ENCODE measurements around the gene GLUD1.
A peak's percentile ranks its signal among the peaks of the same experiment; 100 is the strongest.
"Not testable (repeated sequence)": the region's sequence is repeated elsewhere in the genome, so short reads cannot be mapped to it uniquely, and the experiment has no call there.

Gene GLUD1

DNA sequence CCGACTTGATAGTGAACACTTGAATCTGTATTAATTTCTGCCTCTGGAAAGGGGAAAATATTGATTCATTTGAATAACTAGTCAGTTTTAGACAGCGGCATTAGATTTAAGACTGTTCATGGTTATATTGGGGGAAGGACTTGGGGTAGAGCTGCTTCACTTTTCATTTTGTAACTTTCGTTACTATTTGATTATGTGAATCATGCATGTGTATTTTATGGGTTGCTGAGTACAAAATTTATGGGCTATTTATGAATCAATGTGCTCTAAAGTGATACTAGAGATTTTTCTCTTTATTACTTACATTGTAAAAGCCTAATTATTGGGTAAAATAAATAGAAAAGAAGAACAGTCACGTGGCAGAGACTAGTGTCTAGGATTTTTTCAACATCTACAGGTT, 4.9 kb downstream of the GLUD1 start:
- no peak for DNase-seq

DNA sequence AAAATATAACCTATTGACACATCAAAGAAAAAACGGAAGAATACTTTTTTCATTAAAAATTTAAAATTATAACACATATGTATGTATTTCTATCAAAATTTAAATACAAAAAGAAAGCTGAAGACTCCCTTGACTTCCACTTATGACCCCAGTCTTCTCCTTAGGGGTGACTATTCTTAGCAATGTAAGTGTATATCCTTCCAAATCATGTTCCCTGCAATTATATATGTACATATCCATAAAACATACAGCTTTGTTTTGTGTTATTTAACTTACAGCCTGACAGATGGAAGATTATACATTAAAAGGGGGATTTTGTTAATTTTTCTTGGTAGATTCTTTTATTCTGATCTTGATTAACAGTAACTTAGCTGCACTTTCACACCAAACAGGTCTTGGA, 9.1 kb downstream of the GLUD1 start:
- DNase-seq = no peak

DNA sequence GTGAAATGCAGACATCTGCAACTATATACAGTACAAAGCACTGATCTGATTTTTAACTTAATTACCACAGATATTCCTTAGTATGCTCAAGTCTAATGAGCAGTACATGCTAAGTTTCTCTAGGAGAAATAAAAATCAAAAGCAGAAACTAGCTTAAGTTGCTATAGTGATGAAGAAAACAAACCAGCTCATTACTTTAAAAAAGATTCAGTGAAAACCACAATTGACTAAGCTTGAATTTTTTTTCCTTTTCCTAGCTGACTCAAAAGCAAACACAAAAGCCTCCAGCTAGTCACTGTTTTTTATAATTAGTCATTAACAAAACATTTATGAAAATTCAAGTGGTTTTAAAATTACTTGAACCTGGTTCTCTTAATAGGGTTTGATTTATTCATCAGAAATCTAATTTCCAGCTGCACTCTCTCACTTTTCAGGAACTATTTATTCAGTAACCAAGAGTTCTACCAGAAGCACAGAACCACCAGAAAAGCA, 10.3 kb downstream of the GLUD1 start:
- not testable (repeated sequence) for DNase-seq

DNA sequence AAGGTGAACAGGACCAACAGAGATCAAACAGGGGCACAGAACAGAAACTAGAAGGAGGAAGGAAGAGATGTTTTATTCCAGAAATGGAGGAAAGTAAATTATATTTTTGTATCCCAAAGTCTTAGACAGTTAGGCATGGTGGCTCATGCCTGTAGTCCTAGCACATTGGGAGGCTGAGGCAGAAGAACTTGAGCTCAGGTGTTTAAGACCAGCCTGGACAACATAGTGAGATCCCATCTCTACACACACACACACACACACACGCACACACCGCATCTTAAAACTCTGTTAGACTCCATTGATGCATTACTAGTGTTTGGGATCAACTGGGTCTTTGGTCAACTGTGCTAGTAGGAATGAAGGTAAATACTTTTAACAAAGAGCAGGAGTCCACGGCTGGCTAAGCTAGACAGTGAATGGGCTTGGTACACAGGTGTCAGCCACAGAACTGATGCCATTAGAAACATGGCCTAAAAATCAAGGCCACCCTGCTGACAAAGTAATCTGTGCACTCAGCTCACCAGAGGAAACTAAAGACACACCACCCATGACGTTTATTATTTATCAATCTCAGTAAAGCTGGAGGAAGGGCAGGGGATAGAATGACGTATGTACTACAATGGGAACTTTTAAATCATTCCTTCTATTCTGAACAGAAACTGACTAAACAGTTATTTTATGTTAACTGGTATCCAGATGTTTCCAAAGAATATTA, 10.9 kb downstream of the GLUD1 start:
- DNase-seq = not testable (repeated sequence)

DNA sequence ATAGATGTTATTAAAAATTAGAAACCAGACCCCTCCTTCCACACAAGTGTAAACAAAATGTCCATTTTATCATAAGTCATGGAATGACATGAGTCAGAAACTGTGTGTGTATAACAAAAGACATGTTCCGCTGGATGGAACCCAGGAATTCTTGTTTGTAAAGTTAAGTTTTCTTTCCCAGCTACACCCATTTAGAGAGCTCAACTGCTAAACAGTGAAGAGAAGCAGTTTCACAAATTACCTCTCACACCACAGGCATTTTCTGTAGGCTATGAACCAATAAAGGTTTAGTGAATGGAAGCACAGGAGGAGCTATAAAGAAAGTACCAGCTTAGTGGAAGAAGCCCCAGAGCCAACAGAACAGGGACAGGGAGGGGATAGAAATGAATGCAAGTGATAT, 12.4 kb downstream of the GLUD1 start:
- not testable (repeated sequence) for DNase-seq

DNA sequence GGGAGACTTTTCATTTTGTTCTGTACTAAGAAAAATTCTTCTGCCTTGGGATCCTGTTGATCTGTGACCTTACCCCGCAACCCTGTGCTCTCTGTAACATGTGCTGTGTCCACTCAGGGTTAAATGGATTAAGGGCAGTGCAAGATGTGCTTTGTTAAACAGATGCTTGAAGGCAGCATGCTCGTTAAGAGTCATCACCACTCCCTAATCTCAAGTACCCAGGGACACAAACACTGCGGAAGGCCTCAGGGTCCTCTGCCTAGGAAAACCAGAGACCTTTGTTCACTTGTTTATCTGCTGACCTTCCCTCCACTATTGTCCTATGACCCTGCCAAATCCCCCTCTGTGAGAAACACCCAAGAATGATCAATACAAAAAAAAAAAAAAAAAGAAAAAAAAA, 13.1 kb downstream of the GLUD1 start:
- DNase-seq = not testable (repeated sequence)

DNA sequence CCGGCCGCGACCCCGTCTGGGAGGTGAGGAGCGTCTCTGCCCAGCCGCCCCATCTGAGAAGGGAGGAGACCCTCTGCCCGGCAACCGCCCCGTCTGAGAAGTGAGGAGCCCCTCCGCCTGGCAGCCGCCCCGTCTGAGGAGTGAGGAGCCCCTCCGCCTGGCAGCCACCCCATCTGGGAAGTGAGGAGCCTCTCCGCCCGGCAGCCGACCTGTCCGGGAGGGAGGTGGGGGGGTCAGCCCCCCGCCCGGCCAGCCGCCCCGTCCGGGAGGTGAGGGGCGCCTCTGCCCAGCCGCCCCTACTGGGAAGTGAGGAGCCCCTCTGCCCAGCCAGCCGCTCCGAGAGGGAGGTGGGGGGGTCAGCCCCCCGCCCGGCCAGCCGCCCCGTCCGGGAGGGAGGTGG, 14.0 kb downstream of the GLUD1 start:
- not testable (repeated sequence) for DNase-seq

DNA sequence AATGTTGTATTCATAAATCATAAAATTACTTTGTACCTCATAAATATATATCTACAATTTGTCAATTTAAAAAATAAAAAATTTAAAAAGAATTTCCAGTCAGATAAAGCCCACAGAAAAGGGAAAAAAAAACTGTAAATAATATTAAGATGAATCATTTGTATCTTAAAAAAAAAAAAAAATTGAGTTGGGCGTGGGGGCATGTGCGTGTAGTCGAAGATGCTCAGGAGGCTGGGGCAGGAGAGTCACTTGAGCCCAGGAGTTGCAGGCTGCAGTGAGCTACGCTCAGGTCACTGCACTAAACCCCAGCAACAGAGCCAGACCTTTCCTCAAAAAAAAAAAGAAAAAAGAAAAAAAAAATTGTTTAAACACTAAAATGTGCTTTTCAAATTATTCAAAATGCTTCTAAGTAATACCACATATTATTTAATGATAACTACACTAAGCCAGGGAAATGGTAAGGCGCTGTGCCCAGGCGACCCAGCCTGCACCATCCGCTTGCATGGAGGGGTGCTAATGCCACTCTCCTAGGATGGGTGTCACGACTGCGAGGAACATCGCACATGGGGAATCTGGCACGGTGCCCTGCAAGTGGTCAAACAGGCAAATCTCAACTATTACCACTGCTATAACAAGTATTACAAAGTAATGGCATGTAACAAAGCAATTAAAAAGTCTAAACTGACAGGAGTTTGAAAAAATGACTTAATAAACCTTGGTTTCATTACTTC, 15.4 kb downstream of the GLUD1 start:
- DNase-seq = no peak

DNA sequence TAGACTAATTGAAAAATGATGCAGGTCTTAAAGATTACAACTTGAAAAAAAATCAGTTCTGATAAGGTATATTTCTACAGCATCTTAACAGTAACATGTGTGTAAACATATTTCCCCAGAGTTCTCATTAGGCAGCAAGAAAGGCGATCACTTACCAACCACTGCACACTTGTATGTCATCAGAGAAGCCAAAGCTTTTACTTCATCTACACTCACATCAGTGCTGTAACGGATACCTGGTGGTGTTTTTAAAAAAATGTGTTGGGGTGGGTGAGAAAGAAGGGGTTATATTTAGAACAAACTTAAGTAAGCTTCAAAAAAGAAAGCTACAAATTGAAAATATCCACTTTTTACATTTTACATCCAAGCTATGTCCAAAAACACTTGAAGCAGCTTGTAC, 18.2 kb downstream of the GLUD1 start:
- DNase-seq = not testable (repeated sequence)

DNA sequence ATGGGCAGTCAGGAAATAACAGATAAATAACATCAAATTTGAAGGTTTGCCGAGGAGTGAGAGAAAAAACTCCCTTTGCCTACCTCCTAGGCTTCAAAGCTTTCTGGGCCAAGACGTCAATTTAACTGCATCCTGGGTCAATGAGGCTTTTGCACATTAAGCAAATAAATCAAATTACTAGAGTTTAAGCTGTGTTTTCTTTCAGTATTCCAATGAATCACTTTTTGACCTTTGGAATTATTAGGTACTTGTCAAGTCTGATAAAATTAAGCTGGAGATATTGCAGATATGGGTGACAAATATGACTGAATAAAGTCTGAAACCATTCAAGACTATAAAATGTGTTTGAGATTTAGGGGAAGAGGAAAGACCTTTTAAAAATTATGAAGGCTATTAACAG, 22.2 kb downstream of the GLUD1 start:
- DNase-seq = no peak

DNA sequence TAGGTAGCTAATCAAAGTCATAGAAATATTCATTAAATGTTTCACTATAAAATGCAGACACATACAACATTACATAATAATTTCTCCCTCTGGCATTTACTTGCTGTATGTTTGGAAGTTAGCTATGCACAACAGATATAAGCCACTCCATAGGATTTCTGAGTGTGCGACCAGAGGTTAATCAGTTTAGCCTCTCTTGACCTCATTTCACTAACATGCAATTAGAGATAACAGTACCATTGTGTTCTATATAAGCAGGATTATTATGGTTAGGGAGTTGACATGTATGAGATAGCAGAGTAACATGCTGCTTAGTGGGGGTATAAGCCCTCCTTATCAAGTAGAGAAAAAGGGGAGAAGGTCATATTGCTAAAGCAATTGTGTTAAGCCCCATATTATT, 26.4 kb downstream of the GLUD1 start:
- DNase-seq = no peak

DNA sequence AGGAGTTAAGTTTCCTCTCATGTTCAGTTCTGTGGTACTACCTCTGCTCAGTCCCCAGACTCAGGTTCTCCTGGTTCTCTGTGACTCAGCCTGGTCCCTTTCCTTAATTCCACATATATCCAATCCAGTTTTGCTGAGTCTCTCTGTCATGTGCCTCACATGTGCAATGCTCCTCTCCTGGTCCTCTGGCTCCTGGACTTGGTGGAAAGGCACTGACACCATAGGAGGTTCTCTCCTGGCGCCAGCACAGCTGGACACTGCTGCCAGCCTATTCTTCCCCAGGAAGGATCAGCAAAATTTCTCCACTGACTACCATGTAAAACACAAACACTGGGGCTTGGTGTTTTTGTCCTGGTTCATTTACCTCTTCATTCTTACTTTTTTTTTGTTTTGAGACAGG, 27.8 kb downstream of the GLUD1 start:
- no peak for DNase-seq

DNA sequence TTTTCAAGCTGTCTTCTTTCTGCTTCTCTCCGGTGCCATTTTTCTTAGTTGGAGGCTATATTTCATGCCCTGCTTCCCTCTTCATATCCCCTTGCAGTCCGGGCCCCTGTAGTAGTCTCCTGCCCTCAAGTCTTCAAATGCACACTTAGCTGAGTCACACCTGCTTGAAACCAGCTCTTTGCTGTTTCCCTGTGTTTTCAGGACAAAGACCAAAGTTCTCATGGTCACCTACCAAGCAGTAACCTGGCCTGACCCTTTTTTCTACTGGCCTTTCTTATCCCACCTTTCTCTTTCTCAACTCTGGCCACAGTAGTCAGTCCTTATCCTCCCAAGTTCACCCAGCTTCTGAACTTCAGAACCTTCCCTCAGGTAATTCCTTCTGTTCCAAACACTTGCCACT, 28.5 kb downstream of the GLUD1 start:
- DNase-seq = no peak

DNA sequence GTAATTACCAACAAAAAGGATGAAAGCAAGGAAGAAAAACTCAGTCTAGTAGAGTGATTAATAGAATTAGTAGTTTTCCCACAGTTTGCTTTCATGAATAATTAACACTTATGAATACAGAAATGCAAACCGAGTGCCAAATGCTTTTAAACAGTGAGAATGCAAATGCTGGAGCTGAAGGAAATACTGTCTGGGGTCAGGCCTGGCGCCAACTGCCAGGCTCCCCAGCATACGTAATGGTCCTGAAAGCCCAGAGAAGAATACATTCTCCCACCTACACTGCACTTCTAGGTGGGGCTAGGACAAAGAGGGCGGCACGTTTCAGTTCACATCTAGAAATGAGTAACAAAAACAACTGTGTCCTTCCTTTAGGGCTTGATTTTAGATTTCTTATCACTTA, 30.0 kb downstream of the GLUD1 start:
- DNase-seq = no peak

DNA sequence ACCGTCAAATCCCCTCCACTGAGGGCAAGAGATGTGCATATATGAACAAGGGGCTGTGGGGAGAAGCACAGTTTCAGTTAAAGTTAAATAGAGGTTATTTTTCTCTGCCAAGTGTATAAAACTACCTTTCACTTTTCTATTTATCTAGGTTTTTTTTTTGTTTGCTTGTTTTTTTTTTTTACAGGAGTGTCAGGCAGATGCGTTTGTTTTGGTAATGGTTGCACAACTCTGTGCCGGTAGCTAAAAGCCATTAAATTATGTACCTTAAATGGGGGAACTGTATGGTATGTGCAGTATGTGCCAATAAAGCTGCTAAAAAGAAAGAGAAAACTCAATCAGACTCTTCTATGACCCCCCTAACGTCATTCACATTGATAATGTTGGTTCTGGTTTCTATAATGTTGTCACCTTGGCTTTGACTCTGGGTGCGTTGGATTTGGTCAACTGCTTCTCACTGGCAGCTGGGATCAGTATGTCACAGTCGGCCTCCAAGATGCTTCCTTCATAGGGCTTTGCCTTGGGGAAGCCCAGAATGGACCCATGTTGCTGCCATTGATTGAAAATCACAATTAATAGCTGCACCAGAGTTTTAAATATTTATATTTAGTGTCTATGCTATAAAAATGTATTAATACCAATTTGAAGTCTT, 34.2 kb downstream of the GLUD1 start:
- DNase-seq = no peak

DNA sequence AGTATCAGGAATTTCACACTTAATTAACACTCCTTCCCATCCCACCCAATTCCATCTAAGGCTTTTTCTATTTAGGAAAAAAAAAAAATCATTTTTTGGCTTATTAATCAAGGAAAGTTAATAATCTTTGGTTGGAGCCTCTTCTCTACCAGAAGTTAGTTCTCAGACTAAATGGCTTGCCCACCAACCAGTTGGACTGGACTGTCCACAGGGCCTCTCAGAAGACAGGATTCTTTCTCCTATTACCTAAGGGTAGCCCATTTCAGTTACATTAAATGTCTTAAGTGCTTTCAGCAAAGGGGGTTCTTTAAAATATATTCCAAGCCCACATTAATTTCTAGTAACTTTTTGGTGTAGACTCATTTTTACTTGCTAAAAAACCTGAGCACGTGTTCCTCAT, 35.2 kb downstream of the GLUD1 start:
- no peak for DNase-seq

DNA sequence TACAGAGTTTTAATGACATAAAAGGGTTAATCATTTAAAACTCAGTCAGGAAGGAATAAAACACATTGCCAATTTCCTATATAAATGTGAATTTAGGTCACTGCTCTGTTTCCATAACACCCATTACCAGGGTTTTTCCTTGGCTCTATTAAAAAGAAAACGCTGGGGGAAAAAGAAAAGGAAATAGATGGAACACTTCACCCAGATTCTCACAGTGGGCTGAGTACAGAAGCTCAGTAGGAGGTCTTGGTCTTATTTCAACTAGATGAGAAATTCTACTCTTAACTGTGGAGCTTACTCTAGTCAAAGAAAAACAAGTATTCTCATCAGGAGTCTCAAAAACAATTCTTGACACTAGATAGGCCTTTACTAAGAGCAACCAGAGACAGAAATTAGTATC, 36.5 kb downstream of the GLUD1 start:
- no peak for DNase-seq

DNA sequence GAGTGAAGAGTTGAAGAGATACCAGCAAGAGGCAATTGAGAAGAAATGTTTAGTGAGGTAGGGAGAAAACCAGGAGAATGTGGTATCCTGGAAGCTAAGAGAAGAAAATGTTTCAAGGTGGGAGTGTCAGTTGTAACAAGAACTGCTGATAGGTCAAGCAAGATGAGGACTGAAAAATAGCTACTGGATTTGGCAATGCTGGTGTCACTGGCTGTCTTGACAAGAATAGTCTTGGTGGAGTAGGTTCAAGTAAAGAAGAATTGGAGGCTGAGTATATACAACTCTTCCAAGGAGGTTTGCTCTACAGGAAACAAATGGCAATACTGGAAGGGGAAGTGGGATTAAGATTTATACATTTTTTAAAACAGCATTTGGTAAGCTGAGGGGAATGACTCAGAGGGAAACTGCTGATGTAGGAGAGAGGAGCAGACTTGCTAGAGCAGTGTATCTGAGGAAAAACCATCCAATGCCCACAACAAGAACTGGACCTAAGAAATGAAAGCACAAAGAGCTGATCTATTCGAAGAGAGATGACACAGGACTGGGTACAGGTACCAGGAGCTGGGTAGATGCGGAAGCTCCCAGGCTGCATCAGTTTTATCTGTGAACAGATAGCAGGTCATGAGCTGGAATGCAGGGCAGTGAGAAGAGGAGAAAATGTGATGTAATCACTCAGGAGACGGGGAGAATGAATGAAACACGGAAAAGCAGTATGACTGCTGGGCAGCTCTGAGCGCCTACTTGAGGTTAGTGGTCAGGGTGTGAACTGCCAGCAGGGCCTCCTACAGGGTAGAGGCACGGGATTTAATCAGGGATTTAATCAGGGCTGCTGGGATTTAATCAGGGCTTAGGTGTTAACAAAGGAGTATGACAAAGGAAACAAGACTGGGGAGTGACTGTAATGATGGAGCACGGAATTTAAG, 40.0 kb downstream of the GLUD1 start:
- no peak for DNase-seq

DNA sequence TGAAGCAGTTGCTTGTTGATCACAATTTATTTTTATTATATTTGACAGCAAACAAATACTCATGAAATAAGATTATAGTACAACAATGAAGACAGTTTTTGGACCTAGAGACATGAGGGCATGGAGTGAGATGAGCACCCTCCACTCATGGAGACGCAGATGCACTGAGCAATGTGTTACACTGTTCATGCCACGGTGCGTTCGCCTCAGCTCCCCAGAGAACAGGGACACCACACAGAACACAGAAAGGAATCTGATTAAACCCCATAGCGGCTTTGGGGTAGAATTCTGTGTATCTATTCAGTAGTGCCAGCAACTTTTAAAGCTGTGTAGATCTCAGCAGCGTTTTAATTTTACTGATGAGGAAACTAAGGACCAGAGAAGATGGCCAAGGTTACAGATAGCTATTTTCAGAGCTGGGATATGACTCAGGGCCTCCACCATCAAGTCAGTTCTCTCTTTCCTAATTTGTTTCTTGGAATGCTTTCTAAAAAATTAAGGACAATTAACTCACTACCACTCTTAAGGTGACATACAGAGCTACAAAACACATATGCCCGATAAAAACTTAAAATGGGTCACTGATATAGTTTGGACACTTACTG, 41.0 kb downstream of the GLUD1 start:
- DNase-seq = no peak

DNA sequence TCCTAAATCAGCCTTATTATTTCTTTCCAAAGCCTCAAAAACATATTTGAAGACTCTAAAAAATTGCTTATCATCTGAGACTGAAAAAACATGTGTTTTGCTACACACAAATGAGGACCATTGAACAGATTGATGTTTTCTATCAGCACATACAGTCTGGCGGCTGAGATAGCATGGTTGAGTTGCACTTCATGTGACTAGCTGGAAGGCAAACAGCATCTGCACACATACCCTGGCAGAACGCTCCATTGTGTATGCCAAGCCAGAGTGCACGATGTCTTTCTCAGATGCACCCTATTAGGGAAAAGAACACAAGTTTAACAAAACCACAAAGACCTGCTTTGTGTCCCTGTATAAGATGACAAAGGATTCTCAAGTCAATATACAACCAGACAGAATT, 41.5 kb downstream of the GLUD1 start:
- DNase-seq = peak; percentile 65

DNA sequence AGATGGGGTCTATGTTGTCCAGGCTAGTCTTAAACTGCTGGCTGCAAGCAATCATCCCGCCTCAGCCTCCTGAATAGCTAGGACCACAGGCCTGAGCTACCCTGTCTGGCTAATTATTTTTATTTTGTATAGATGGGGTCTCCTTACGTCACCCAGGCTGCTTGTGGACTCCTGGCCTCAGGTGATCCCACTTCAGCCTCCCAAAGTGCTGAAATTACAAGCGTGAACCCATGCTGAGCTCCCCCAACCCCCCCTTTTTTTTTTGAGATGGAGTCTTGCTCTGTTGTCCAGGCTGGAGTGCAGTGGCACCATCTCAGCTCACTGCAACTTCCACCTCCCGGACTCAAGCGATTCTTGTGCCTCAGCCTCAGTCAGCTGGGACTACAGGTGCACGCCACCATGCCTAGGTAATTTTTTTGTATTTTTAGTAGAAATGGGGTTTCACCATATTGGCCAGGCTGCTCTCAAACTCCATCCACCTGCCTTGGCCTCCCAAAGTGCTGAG, 49.2 kb downstream of the GLUD1 start:
- DNase-seq = no peak

DNA sequence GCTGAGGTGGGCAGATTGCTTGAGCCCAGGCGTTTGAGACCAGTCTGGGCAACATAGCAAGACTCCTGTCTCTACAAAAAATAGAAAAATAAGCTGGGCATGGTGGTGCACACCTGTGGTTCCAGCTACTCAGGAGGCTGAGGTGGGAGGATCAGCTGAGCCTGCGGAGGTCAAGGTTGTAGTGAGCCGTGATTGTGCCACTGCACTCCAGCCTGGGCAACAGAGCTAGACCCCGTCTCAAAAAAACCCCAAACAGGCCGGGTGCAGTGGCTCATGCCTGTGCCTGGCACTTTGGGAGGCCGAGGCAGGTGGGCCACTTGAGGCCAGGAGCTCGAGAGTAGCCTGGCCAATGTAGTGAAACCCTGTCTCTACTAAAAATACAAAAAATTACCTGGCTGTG, 51.1 kb downstream of the GLUD1 start:
- not testable (repeated sequence) for DNase-seq

Measured in NCI-H1105 treated with DMSO at 0.1 percent for 48 hours (cell line).